ENCODE data around the gene ZBED6.
"Not testable (repeated sequence)": the region's sequence is repeated elsewhere in the genome, so short reads cannot be mapped to it uniquely, and the experiment has no call there.

ZBED6 gene

DNA sequence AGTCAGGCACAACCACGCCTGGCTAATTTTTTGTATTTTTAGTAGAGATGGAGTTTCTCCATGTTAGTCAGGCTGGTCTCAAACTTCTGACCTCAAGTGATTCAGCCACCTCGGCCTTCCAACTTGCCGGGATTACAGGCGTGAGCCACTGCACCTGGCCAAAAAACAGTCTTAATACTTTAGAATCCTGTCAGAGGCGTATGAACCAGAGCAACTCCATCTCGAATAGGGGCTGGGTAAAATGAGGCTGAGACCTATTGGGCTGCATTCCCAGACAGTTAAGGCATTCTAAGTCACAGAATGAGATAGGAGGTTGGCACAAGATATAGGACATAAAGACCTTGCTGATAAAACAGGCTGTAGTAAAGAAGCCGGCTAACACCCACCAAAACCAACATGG lies 33.5 kb upstream of the ZBED6 start:
- H3K9ac ChIP-seq (ENCODE audit: low read depth, low read length, poor library complexity): not testable (repeated sequence)
- WGBS, 2 donors (ENCODE audit: extremely low coverage in 2 of 2, insufficient read length in 2 of 2, insufficient replicate concordance in 1 of 2): no CpG with 5 or more reads among the region's 7 CpGs

DNA sequence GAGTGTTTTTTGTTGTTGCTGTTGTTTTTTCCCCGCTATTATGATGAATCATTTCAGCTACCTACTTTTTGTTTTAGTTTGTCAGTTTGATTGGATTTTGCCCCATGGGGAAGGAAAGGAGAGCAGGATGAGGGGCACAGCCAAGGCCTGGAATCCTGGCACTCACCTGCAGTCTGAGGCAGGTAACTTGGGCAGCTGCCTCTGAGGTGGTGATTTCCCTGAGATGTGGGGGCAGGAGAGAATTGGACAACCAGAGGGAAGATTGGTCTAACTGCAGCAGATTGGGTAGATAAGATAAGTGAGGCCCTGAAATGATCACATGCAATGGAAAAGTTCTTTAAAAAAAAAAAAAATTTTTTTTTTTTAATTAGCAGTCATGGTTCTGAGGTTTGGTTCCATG lies 31.9 kb upstream of the ZBED6 start:
- no peak overlapping the region for H3K27ac ChIP-seq (replicated peaks; ENCODE audit: low read length)
- H3K36me3 ChIP-seq (replicated peaks in 1 of 2; ENCODE audit: control insufficient read depth in 2 of 2, insufficient read depth in 2 of 2, low read length in 2 of 2): no peaks in the 10 kb centered on the region
- no peak overlapping the region for H2BK12ac ChIP-seq (ENCODE audit: low read length)
- no peak overlapping the region for H2BK15ac ChIP-seq (ENCODE audit: low read length)
- no peak overlapping the region for H2AFZ ChIP-seq (ENCODE audit: low read length)
- H3K9me3 ChIP-seq (replicated peaks in 1 of 2; ENCODE audit: control insufficient read depth in 2 of 2, insufficient read depth in 1 of 2, low read depth in 1 of 2, low read length in 2 of 2): no peaks in the 10 kb centered on the region
- no peak overlapping the region for H2AK5ac ChIP-seq (ENCODE audit: low read depth, low read length)
- no peak overlapping the region for H3K14ac ChIP-seq (ENCODE audit: low read length)
- H3K18ac ChIP-seq (ENCODE audit: low read length): no peak overlapping the region
- H3K4me2 ChIP-seq (ENCODE audit: insufficient read depth, low read length, poor library complexity, severe bottlenecking): no peak overlapping the region
- H4K91ac ChIP-seq (ENCODE audit: low read depth, low read length, poor library complexity): no peak overlapping the region
- H3K79me1 ChIP-seq (ENCODE audit: low read depth, low read length): no peaks in the 10 kb centered on the region
- H3K23ac ChIP-seq (ENCODE audit: low read depth, low read length, poor library complexity): no peak overlapping the region
- H3K4ac ChIP-seq (ENCODE audit: low read length): no peak overlapping the region
- no peak overlapping the region for H4K8ac ChIP-seq (ENCODE audit: low read depth, low read length)
- no peak overlapping the region for H2BK5ac ChIP-seq (ENCODE audit: low read length)
- H3K9ac ChIP-seq (ENCODE audit: low read depth, low read length, poor library complexity): no peak overlapping the region
- no peak overlapping the region for H2BK120ac ChIP-seq (ENCODE audit: low read depth, low read length)
- WGBS, 2 donors (ENCODE audit: extremely low coverage in 2 of 2, insufficient read length in 2 of 2, insufficient replicate concordance in 1 of 2): no CpG with 5 or more reads among the region's 1 CpG
- H3K4me3 ChIP-seq (ENCODE audit: low read length in 2 of 2): no peak overlapping the region
- H3K4me1 ChIP-seq (ENCODE audit: control insufficient read depth in 2 of 2, insufficient read depth in 1 of 2, low read depth in 1 of 2, low read length in 2 of 2): peaks cover 0 to 5% of the 10 kb centered on the region in 2 donors
- no peak for DNase-seq (ENCODE audit: low spot score)
- peaks cover 0 to 2% (median 0%) of the 10 kb centered on the region in 3 experiments for H3K27me3 ChIP-seq (ENCODE audit: control insufficient read depth in 3 of 3, insufficient read depth in 3 of 3, low read depth in 1 of 3, low read length in 3 of 3)

More for the DNA sequence above, 33.5 kb upstream of the ZBED6 start:
- H3K4me3 ChIP-seq (ENCODE audit: low read length in 2 of 2); H2BK15ac ChIP-seq (ENCODE audit: low read length); H3K14ac ChIP-seq (ENCODE audit: low read length); H2AFZ ChIP-seq (ENCODE audit: low read length); H3K79me1 ChIP-seq (ENCODE audit: low read depth, low read length); H3K9me3 ChIP-seq (replicated peaks in 1 of 2; ENCODE audit: control insufficient read depth in 2 of 2, insufficient read depth in 1 of 2, low read depth in 1 of 2, low read length in 2 of 2); H4K91ac ChIP-seq (ENCODE audit: low read depth, low read length, poor library complexity); H2BK120ac ChIP-seq (ENCODE audit: low read depth, low read length); H3K36me3 ChIP-seq (replicated peaks in 1 of 2; ENCODE audit: control insufficient read depth in 2 of 2, insufficient read depth in 2 of 2, low read length in 2 of 2); H2AK5ac ChIP-seq (ENCODE audit: low read depth, low read length); H3K27me3 ChIP-seq (ENCODE audit: control insufficient read depth in 3 of 3, insufficient read depth in 3 of 3, low read depth in 1 of 3, low read length in 3 of 3); H3K27ac ChIP-seq (replicated peaks; ENCODE audit: low read length); H3K4me1 ChIP-seq (ENCODE audit: control insufficient read depth in 2 of 2, insufficient read depth in 1 of 2, low read depth in 1 of 2, low read length in 2 of 2); DNase-seq (ENCODE audit: low spot score); H2BK5ac ChIP-seq (ENCODE audit: low read length); H3K4ac ChIP-seq (ENCODE audit: low read length); H2BK12ac ChIP-seq (ENCODE audit: low read length); H3K18ac ChIP-seq (ENCODE audit: low read length); H3K23ac ChIP-seq (ENCODE audit: low read depth, low read length, poor library complexity); H4K8ac ChIP-seq (ENCODE audit: low read depth, low read length); H3K4me2 ChIP-seq (ENCODE audit: insufficient read depth, low read length, poor library complexity, severe bottlenecking): not testable (repeated sequence)

DNA sequence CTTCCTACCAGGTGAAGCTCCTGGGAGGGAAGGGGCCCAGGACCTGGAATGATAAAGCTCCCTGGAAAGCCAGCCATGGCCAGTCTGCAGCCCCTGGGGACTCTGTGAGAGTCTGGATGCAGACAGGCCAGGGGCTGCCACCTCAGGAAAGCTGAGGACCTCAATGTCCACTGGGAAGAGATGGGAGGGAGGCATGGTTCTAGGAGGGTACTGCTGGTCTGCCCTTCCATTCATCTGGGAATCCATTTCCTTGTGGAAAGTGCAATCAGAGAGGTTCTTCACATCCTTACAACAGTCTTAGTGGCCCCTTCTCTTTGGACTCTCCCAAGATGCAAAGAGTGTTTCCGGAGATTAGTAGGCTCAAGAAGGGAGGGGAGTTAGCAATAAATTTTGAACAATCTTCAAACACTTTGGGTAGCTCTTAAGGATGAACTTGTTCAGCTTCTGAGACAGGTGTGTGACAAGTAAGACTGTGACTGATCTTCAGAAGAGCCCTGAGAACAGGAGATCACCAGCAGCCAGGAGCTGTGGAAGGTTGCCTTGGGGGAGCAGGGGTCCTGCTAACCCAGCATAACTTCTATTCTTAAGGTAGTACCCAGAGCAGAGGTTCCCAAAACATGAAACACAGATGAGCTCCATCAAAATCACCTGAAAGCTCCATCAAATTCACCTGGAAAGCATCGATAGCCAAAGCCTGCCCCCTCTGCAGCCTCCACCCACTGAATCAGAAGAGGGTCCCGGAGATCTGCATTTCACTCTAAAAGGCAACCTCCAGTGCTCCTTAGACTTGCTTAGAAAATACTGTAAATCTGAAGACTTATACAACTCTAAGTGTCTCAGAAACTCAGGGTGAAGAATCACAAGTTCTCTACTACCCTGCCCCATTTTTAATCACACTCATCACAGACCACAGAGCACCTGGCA lies 31.1 kb upstream of the ZBED6 start:
- Histone ChIP-seq H3K36me3 (replicated peaks in 1 of 2; ENCODE audit: control insufficient read depth in 2 of 2, insufficient read depth in 2 of 2, low read length in 2 of 2) (no peaks in the 10 kb centered on the region), H2BK5ac (ENCODE audit: low read length) (no peak overlapping the region), H3K18ac (ENCODE audit: low read length) (no peak overlapping the region), H3K9me3 (replicated peaks in 1 of 2; ENCODE audit: control insufficient read depth in 2 of 2, insufficient read depth in 1 of 2, low read depth in 1 of 2, low read length in 2 of 2) (no peaks in the 10 kb centered on the region), H2BK12ac (ENCODE audit: low read length) (no peak overlapping the region), H4K91ac (ENCODE audit: low read depth, low read length, poor library complexity) (no peak overlapping the region), H3K27me3 (ENCODE audit: control insufficient read depth in 3 of 3, insufficient read depth in 3 of 3, low read depth in 1 of 3, low read length in 3 of 3) (peaks cover 0 to 2% (median 0%) of the 10 kb centered on the region in 3 experiments), H4K8ac (ENCODE audit: low read depth, low read length) (no peak overlapping the region), H3K9ac (ENCODE audit: low read depth, low read length, poor library complexity) (no peak overlapping the region), H3K79me1 (ENCODE audit: low read depth, low read length) (no peaks in the 10 kb centered on the region), H3K4me1 (ENCODE audit: control insufficient read depth in 2 of 2, insufficient read depth in 1 of 2, low read depth in 1 of 2, low read length in 2 of 2) (peaks cover 0 to 6% of the 10 kb centered on the region in 2 donors), H3K23ac (ENCODE audit: low read depth, low read length, poor library complexity) (no peak overlapping the region), H3K27ac (replicated peaks; ENCODE audit: low read length) (no peak overlapping the region), H2BK120ac (ENCODE audit: low read depth, low read length) (no peak overlapping the region), H3K4me2 (ENCODE audit: insufficient read depth, low read length, poor library complexity, severe bottlenecking) (no peak overlapping the region), H2AFZ (ENCODE audit: low read length) (peak overlapping the region; percentile 38), H2BK15ac (ENCODE audit: low read length) (no peak overlapping the region), H3K4ac (ENCODE audit: low read length) (no peak overlapping the region), H2AK5ac (ENCODE audit: low read depth, low read length) (no peak overlapping the region), H3K4me3 (ENCODE audit: low read length in 2 of 2) (no peak overlapping the region), H3K14ac (ENCODE audit: low read length) (no peak overlapping the region)
- no CpG with 5 or more reads among the region's 3 CpGs for WGBS, 2 donors (ENCODE audit: extremely low coverage in 2 of 2, insufficient read length in 2 of 2, insufficient replicate concordance in 1 of 2)
- DNase-seq (ENCODE audit: low spot score): no peak

DNA sequence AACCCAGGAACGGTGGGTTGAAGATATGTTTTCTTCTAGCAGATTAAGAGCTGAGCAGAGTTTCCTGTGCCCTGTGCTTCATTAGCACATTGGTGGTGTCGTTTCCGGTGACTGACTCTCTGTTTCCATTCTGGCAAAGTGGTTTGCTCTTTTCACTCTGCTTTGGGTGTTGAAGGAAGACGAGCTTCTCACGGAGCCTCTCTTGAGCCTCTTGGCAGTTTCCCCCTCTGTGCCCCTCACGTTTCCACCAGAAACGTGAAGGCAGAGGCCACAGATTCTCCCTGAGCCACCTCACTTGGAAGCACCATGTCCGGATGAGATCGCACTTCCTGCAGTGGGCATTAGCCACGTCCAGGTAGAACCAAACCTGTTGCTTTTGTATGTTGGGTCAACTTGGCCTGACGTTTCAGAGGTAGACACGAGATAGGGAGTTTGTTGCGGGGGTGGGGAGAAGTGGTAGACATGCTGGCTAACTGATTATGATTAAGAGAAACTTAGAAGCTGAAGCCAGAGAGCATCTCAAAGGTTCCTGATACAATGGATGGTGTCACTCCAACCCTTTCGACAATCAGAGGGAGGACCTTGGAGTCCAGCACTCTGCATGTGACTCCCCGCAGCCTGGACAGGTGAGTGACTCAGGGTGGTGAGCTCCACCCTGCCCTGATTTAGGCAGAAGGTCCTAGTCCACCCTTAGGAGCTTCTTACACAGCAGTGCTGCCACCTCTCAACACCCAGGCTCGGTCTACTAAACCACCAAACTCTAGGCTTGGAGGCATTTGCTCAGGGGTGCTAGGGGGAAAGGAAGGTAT lies 30.2 kb upstream of the ZBED6 start, which contains the start of gene LAX1:
TSS of gene LAX1 (plus strand) at position 155 of the 809 bp plus-strand sequence. CDS start at position 538, 383 bp downstream.
- no peak within 1 kb of the TSS for H2BK120ac ChIP-seq (ENCODE audit: low read depth, low read length)
- H3K27me3 ChIP-seq (ENCODE audit: control insufficient read depth in 3 of 3, insufficient read depth in 3 of 3, low read depth in 1 of 3, low read length in 3 of 3): peaks cover 0 to 2% (median 0%) of the 10 kb centered on the region in 3 experiments
- H3K4me3 ChIP-seq (ENCODE audit: low read length in 2 of 2): no peak within 1 kb of the TSS
- H3K27ac ChIP-seq (replicated peaks; ENCODE audit: low read length): no peak within 1 kb of the TSS
- H4K8ac ChIP-seq (ENCODE audit: low read depth, low read length): no peak within 1 kb of the TSS
- H3K4ac ChIP-seq (ENCODE audit: low read length): no peak within 1 kb of the TSS
- DNase-seq (ENCODE audit: low spot score): no peak
- no peak within 1 kb of the TSS for H4K91ac ChIP-seq (ENCODE audit: low read depth, low read length, poor library complexity)
- WGBS, 2 donors (ENCODE audit: extremely low coverage in 2 of 2, insufficient read length in 2 of 2, insufficient replicate concordance in 1 of 2): no CpG with 5 or more reads among the region's 16 CpGs
- no peak within 1 kb of the TSS for H2BK12ac ChIP-seq (ENCODE audit: low read length)
- H3K4me1 ChIP-seq (ENCODE audit: control insufficient read depth in 2 of 2, insufficient read depth in 1 of 2, low read depth in 1 of 2, low read length in 2 of 2): peaks cover 0 to 6% of the 10 kb centered on the region in 2 donors
- no peaks in the 10 kb centered on the region for H3K36me3 ChIP-seq (replicated peaks in 1 of 2; ENCODE audit: control insufficient read depth in 2 of 2, insufficient read depth in 2 of 2, low read length in 2 of 2)
- no peak within 1 kb of the TSS for H3K14ac ChIP-seq (ENCODE audit: low read length)
- no peak within 1 kb of the TSS for H3K23ac ChIP-seq (ENCODE audit: low read depth, low read length, poor library complexity)
- H3K4me2 ChIP-seq (ENCODE audit: insufficient read depth, low read length, poor library complexity, severe bottlenecking): no peak within 1 kb of the TSS
- no peak within 1 kb of the TSS for H2BK15ac ChIP-seq (ENCODE audit: low read length)
- peak within 1 kb of the TSS; percentile 38 for H2AFZ ChIP-seq (ENCODE audit: low read length)
- H3K9ac ChIP-seq (ENCODE audit: low read depth, low read length, poor library complexity): no peak within 1 kb of the TSS
- H3K18ac ChIP-seq (ENCODE audit: low read length): no peak within 1 kb of the TSS
- H3K9me3 ChIP-seq (replicated peaks in 1 of 2; ENCODE audit: control insufficient read depth in 2 of 2, insufficient read depth in 1 of 2, low read depth in 1 of 2, low read length in 2 of 2): no peaks in the 10 kb centered on the region
- H2BK5ac ChIP-seq (ENCODE audit: low read length): no peak within 1 kb of the TSS
- no peak within 1 kb of the TSS for H2AK5ac ChIP-seq (ENCODE audit: low read depth, low read length)
- H3K79me1 ChIP-seq (ENCODE audit: low read depth, low read length): no peaks in the 10 kb centered on the region
